Trophoblast cell (in vitro differentiated cells and primary cell): Measurements from ENCODE around the gene CNKSR3.

Experiments used
- DNase-seq, 2 donors: peaks; one replicate each; pipeline ENCODE4 v3.0.0-alpha.2; 2016
- H2AFZ ChIP-seq: 2 replicates; pipeline ENCODE4 v1.6.1; 2013; ENCODE audit warnings: low read length, moderate library complexity, mild to moderate bottlenecking; ENCODE audit not compliant: insufficient read depth, poor library complexity
- H2AK5ac ChIP-seq: 2 replicates; pipeline ENCODE4 v1.6.1; 2013; ENCODE audit warnings: mild to moderate bottlenecking, low read length
- H2BK120ac ChIP-seq: 2 replicates; pipeline ENCODE4 v1.6.1; 2013; ENCODE audit warnings: low read length, mild to moderate bottlenecking, moderate library complexity; ENCODE audit not compliant: insufficient read depth, poor library complexity
- H2BK12ac ChIP-seq: 2 replicates; pipeline ENCODE4 v1.6.1; 2013; ENCODE audit warnings: mild to moderate bottlenecking, low read length, moderate library complexity
- H2BK5ac ChIP-seq: 2 replicates; pipeline ENCODE4 v1.6.1; 2013; ENCODE audit warnings: low read length, low read depth, moderate library complexity, mild to moderate bottlenecking; ENCODE audit not compliant: poor library complexity
- H3K14ac ChIP-seq: 2 replicates; pipeline ENCODE4 v1.6.1; 2013; ENCODE audit warnings: mild to moderate bottlenecking, low read length
- H3K18ac ChIP-seq: 2 replicates; pipeline ENCODE4 v1.6.1; 2013; ENCODE audit warnings: mild to moderate bottlenecking, low read length
- H3K23ac ChIP-seq: 2 replicates; pipeline ENCODE4 v1.6.1; 2013; ENCODE audit warnings: low read length
- H3K27ac ChIP-seq: 2 replicates; pipeline ENCODE4 v1.5.1; 2013; ENCODE audit warnings: low read depth, mild to moderate bottlenecking, inconsistent platforms, low read length, moderate library complexity
- H3K27me3 ChIP-seq: 2 replicates; pipeline ENCODE4 v1.6.1; 2013; ENCODE audit warnings: inconsistent platforms, mild to moderate bottlenecking, low read length, moderate library complexity; ENCODE audit not compliant: insufficient read depth
- H3K36me3 ChIP-seq, 2 experiments: 1 replicate in 1 of 2; 2 replicates in 1 of 2; pipeline ENCODE4 v1.6.1; 2013; ENCODE audit warnings: low read length in 2 of 2, mild to moderate bottlenecking in 2 of 2, moderate library complexity in 1 of 2; ENCODE audit not compliant: insufficient read depth in 2 of 2, control insufficient read depth in 1 of 2
- H3K4ac ChIP-seq: 2 replicates; pipeline ENCODE4 v1.6.1; 2013; ENCODE audit warnings: low read depth, mild to moderate bottlenecking, low read length, moderate library complexity
- H3K4me1 ChIP-seq, 2 experiments: 1 replicate in 1 of 2; 2 replicates in 1 of 2; pipeline ENCODE4 v1.6.1; 2013; ENCODE audit warnings: low read length in 2 of 2, mild to moderate bottlenecking in 2 of 2, moderate library complexity in 1 of 2; ENCODE audit not compliant: insufficient read depth in 2 of 2, control insufficient read depth in 1 of 2
- H3K4me2 ChIP-seq: 2 replicates; pipeline ENCODE4 v1.6.1; 2013; ENCODE audit warnings: inconsistent platforms, mild to moderate bottlenecking, low read length, moderate library complexity
- H3K4me3 ChIP-seq: 2 replicates; pipeline ENCODE4 v1.5.1; 2013; ENCODE audit warnings: mild to moderate bottlenecking, low read depth, low read length, inconsistent platforms
- H3K79me1 ChIP-seq: one replicate; pipeline ENCODE4 v1.6.1; 2013; ENCODE audit warnings: low read length
- H3K79me2 ChIP-seq: 2 replicates; pipeline ENCODE4 v1.6.1; 2013; ENCODE audit warnings: low read length, mild to moderate bottlenecking; ENCODE audit not compliant: control insufficient read depth, insufficient read depth, poor library complexity
- H3K9ac ChIP-seq: 2 replicates; pipeline ENCODE4 v1.6.1; 2013; ENCODE audit warnings: mild to moderate bottlenecking, low read length
- H3K9me3 ChIP-seq: 2 replicates; pipeline ENCODE4 v1.6.1; 2013; ENCODE audit warnings: low read depth, mild to moderate bottlenecking, control low read depth, inconsistent platforms, low read length; ENCODE audit not compliant: insufficient read depth
- H4K12ac ChIP-seq: 2 replicates; pipeline ENCODE4 v1.6.1; 2013; ENCODE audit warnings: low read depth, mild to moderate bottlenecking, low read length, moderate library complexity
- H4K8ac ChIP-seq: 2 replicates; pipeline ENCODE4 v1.6.1; 2013; ENCODE audit warnings: low read depth, mild to moderate bottlenecking, low read length, moderate library complexity
- H4K91ac ChIP-seq: one replicate; pipeline ENCODE4 v1.6.1; 2013; ENCODE audit warnings: low read depth, mild to moderate bottlenecking, low read length, moderate library complexity
- WGBS: extraction: QIAGEN DNeasy Blood & Tissue Kit; methylation state at CpG from one replicate; pipeline ENCODE4 v1.1.7; 2013; ENCODE audit warnings: missing lambda C conversion rate; ENCODE audit not compliant: insufficient read length, insufficient coverage; ENCODE audit errors: extremely low coverage; 5-methylcytosine and 5-hydroxymethylcytosine counted together

Gene CNKSR3

DNA sequence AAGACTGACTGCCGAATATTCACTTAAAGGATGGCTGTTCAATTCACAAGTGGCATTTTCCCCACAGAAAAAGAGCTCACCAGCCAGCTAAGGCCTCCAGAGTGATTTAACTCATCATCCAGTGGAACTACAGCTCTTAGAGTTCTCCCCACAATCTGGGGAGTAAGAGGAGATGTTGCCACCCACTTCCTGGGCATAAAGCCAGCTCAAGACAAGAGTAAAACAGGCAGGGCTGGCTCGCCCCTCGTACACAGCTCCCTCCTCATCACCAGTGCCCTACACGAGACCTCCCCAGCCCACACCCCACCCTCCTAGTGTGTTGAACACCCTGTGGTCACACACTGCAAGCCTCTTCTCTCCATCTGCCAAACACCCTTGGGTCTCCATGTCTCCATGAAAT is 106.7 kb downstream of the CNKSR3 start:
- peak overlapping the region; percentile 49 for H2BK120ac ChIP-seq
- H2AFZ ChIP-seq, result no peak overlapping the region
- H4K8ac ChIP-seq, result no peak overlapping the region
- peaks cover 0 to 2% of the 10 kb centered on the region in 2 experiments for H3K36me3 ChIP-seq
- H3K79me2 ChIP-seq, result no peaks in the 10 kb centered on the region
- no peak overlapping the region for H4K12ac ChIP-seq
- no peak overlapping the region for H2BK5ac ChIP-seq
- no peaks in the 10 kb centered on the region for H3K79me1 ChIP-seq
- H4K91ac ChIP-seq, result no peak overlapping the region
- no peaks in the 10 kb centered on the region for H3K27me3 ChIP-seq
- no peak overlapping the region for H3K23ac ChIP-seq
- no peaks in the 10 kb centered on the region for H3K9me3 ChIP-seq
- H2AK5ac ChIP-seq, result no peak overlapping the region
- H3K4me1 ChIP-seq, result peaks cover 0 to 2% of the 10 kb centered on the region in 2 experiments
- no peak overlapping the region for H3K27ac ChIP-seq
- no peak overlapping the region for H3K4ac ChIP-seq
- WGBS, result no CpG with 5 or more reads among the region's 4 CpGs
- no peak overlapping the region for H3K4me2 ChIP-seq
- H3K4me3 ChIP-seq, result no peak overlapping the region
- no peak overlapping the region for H3K18ac ChIP-seq
- H2BK12ac ChIP-seq, result peak overlapping the region; percentile 47
- peak overlapping the region; percentile 28 for H3K14ac ChIP-seq
- DNase-seq, result no peak
- H3K9ac ChIP-seq, result no peak overlapping the region

DNA sequence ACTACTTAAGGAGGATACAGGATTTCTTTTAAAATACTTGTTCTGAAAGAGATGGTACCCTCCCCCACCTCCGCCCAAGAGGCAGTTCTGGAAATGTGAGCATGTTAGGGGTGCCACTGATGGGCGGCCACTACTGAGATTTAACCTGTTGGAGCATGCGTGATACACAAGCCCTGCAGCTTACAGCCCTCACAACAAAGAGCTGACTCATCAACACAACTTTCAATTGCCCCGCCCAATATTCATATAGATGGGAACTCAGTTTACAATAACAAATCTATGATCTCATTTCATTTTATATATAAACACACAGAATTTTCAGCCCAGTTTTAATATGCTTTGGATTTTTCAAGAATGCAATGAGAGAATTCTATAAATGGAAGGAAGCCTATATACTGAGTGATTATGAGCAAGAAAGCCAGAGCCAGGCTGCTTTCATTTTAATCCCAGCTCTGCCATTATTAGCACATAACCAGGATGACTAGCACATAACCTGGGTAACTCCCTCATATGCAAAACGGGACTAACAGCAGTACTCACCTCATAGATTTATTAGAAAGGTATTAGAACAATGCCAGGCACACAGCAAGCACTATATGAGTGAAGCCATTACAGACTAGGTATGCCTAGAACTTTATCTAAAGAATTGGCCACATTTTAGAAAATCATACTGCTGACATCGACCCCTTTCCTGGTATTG is 108.3 kb downstream of the CNKSR3 start:
- no CpG with 5 or more reads among the region's 6 CpGs for WGBS

DNA sequence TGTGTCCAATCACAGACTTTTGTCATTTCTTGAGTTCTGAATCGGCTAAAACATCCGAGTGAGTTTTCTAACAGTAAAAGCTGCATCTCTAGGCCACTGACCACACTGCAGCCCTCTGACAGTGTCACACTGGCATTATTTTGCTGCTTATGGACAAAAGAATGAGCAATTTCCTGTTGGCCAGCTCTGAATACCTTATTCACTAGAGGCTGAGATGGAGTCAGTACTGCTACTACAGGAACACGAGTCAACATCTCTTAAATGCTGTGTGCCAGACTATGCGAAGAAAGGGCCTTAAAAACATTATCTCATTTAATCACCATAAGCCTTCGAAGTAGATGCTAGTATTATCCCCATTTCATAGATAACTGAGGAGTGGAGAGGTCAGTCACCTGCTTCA is 111.4 kb downstream of the CNKSR3 start:
- H3K79me1 ChIP-seq, result no peaks in the 10 kb centered on the region
- H3K4me3 ChIP-seq, result no peak overlapping the region
- H3K9me3 ChIP-seq, result no peaks in the 10 kb centered on the region
- H4K91ac ChIP-seq, result no peak overlapping the region
- peaks cover 0 to 2% of the 10 kb centered on the region in 2 experiments for H3K36me3 ChIP-seq
- H3K4ac ChIP-seq, result no peak overlapping the region
- no peaks in the 10 kb centered on the region for H3K27me3 ChIP-seq
- H3K23ac ChIP-seq, result no peak overlapping the region
- H3K14ac ChIP-seq, result no peak overlapping the region
- H2BK120ac ChIP-seq, result no peak overlapping the region
- H2AFZ ChIP-seq, result no peak overlapping the region
- H3K4me2 ChIP-seq, result no peak overlapping the region
- no peak overlapping the region for H3K18ac ChIP-seq
- H2AK5ac ChIP-seq, result no peak overlapping the region
- no peak overlapping the region for H2BK5ac ChIP-seq
- no peaks in the 10 kb centered on the region for H3K4me1 ChIP-seq
- no peak overlapping the region for H3K9ac ChIP-seq
- WGBS, result no CpG with 5 or more reads among the region's 5 CpGs
- no peak overlapping the region for H3K27ac ChIP-seq
- DNase-seq, result peak; percentile 54 to 79
- no peak overlapping the region for H2BK12ac ChIP-seq
- no peak overlapping the region for H4K12ac ChIP-seq
- H3K79me2 ChIP-seq, result no peaks in the 10 kb centered on the region
- no peak overlapping the region for H4K8ac ChIP-seq

More for the DNA sequence above, 108.3 kb downstream of the CNKSR3 start:
- Histone ChIP-seq H4K91ac (no peak overlapping the region), H2BK12ac (no peak overlapping the region), H4K8ac (no peak overlapping the region), H3K27ac (no peak overlapping the region), H3K4ac (no peak overlapping the region), H2AFZ (no peak overlapping the region), H3K36me3 (peaks cover 0 to 2% of the 10 kb centered on the region in 2 experiments), H2BK5ac (no peak overlapping the region), H3K23ac (no peak overlapping the region), H2BK120ac (no peak overlapping the region), H3K79me1 (no peaks in the 10 kb centered on the region), H3K4me1 (peaks cover 0 to 2% of the 10 kb centered on the region in 2 experiments), H3K9me3 (no peaks in the 10 kb centered on the region), H3K9ac (no peak overlapping the region), H2AK5ac (no peak overlapping the region), H3K79me2 (no peaks in the 10 kb centered on the region), H3K14ac (no peak overlapping the region), H3K4me2 (no peak overlapping the region), H3K18ac (no peak overlapping the region), H3K27me3 (no peaks in the 10 kb centered on the region), H3K4me3 (no peak overlapping the region), H4K12ac (no peak overlapping the region)
- DNase-seq, result peak; percentile 65 to 84

DNA sequence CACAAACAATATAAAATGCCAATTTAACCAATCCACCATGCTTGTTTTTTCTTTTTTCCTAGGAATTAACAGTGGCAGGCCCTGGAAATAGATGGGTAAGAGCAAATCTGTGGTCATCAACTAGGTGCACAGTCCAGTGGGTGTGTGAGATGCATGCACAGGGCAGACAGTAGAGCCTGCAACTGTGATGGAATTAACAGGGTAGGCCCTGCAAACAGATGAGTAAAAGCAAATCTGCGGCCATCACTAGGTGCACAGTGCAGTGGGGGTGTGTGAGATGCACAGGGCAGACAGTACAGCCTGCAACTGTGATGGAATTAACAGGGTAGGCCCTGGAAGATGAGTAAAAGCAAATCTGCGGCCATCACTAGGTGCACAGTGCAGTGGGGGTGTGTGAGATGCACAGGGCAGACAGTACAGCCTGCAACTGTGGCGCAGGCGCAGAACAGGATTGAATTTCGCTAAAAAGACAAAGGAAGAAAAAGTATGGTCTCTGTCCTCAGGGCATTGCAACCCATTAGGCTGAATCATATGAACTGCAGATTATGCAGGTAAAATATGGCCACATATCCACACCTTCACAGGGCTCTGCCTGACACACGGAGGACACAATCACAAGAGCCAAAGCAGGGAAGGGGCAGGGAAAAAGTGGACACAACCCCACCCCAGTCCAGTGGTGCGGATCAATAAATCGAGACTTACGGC is 112.8 kb downstream of the CNKSR3 start:
- no peak overlapping the region for H2BK12ac ChIP-seq
- H3K9me3 ChIP-seq, result no peaks in the 10 kb centered on the region
- WGBS, result no CpG with 5 or more reads among the region's 9 CpGs
- no peaks in the 10 kb centered on the region for H3K79me2 ChIP-seq
- H3K4me1 ChIP-seq, result no peaks in the 10 kb centered on the region
- H3K36me3 ChIP-seq, result peaks cover 0 to 2% of the 10 kb centered on the region in 2 experiments
- no peak overlapping the region for H3K4ac ChIP-seq
- no peak overlapping the region for H3K4me3 ChIP-seq
- no peak overlapping the region for H3K27ac ChIP-seq
- H4K12ac ChIP-seq, result no peak overlapping the region
- no peaks in the 10 kb centered on the region for H3K27me3 ChIP-seq
- H3K4me2 ChIP-seq, result no peak overlapping the region
- no peak overlapping the region for H2BK120ac ChIP-seq
- no peak overlapping the region for H3K23ac ChIP-seq
- H3K79me1 ChIP-seq, result no peaks in the 10 kb centered on the region
- no peak overlapping the region for H3K14ac ChIP-seq
- peak; percentile 50 to 63 for DNase-seq
- no peak overlapping the region for H3K9ac ChIP-seq
- no peak overlapping the region for H2AFZ ChIP-seq
- H2BK5ac ChIP-seq, result no peak overlapping the region
- no peak overlapping the region for H2AK5ac ChIP-seq
- no peak overlapping the region for H3K18ac ChIP-seq
- no peak overlapping the region for H4K91ac ChIP-seq
- no peak overlapping the region for H4K8ac ChIP-seq
